Measurements from ENCODE around the gene DCUN1D1. TPM values are rescaled to one million over a fixed set of nuclear protein-coding genes. Genes with fewer than 3 reads are reported as not detected.

DCUN1D1 gene
- total RNA-seq, 1 experiment from 2014 or later = 75.3 TPM

GRCh38 chr3:182969853-182970252, 10.5 kb downstream of the DCUN1D1 start:
- no peak for DNase-seq (ENCODE audit: low spot score)
- no TSS peak for BruUV-seq (replicated peaks)
- Histone ChIP-seq H3K36me3 (ENCODE audit: insufficient read depth, low read length, poor library complexity, severe bottlenecking) (no peaks in the 10 kb centered on the region), H3K9me3 (ENCODE audit: low read depth, low read length, poor library complexity, severe bottlenecking) (no peaks in the 10 kb centered on the region), H3K27ac (ENCODE audit: low read depth, low read length, poor library complexity, severe bottlenecking) (peak overlapping the region; percentile 71), H3K4me3 (ENCODE audit: low read depth, low read length, poor library complexity, severe bottlenecking) (no peak overlapping the region), H3K4me1 (ENCODE audit: insufficient read depth, low read length, poor library complexity, severe bottlenecking) (peaks cover 41% of the 10 kb centered on the region), H3K27me3 (replicated peaks; ENCODE audit: insufficient read depth, low read depth, low read length, poor library complexity) (no peaks in the 10 kb centered on the region)
- POLR2A ChIA-PET (ENCODE audit: low non-redundant PET) = no interaction called here
- no peak for TF ChIP-seq EZH2 (IDR thresholded peaks at IDR 0.05; ENCODE audit: borderline replicate concordance, low read depth, low read length, poor library complexity, severe bottlenecking)
- TF ChIP-seq CTCF (conservative IDR thresholded peaks at IDR 0.05; ENCODE audit: low read depth, low read length) = no peak
- intact Hi-C loops (cut with micrococcal nuclease; ENCODE audit: unreplicated experiment) = no loop called here
- CTCF ChIA-PET = no interaction called here

GRCh38 chr3:182969277-182969676, 11.1 kb downstream of the DCUN1D1 start:
- Histone ChIP-seq H3K36me3 (ENCODE audit: insufficient read depth, low read length, poor library complexity, severe bottlenecking) (no peaks in the 10 kb centered on the region), H3K9me3 (ENCODE audit: low read depth, low read length, poor library complexity, severe bottlenecking) (no peaks in the 10 kb centered on the region), H3K27ac (ENCODE audit: low read depth, low read length, poor library complexity, severe bottlenecking) (peak overlapping the region; percentile 71), H3K27me3 (replicated peaks; ENCODE audit: insufficient read depth, low read depth, low read length, poor library complexity) (no peaks in the 10 kb centered on the region), H3K4me1 (ENCODE audit: insufficient read depth, low read length, poor library complexity, severe bottlenecking) (peaks cover 36% of the 10 kb centered on the region), H3K4me3 (ENCODE audit: low read depth, low read length, poor library complexity, severe bottlenecking) (no peak overlapping the region)
- intact Hi-C loops (cut with micrococcal nuclease; ENCODE audit: unreplicated experiment) = no loop called here
- TF ChIP-seq CTCF (conservative IDR thresholded peaks at IDR 0.05; ENCODE audit: low read depth, low read length) = no peak
- no peak for TF ChIP-seq EZH2 (IDR thresholded peaks at IDR 0.05; ENCODE audit: borderline replicate concordance, low read depth, low read length, poor library complexity, severe bottlenecking)
- peak; percentile 73 for DNase-seq (ENCODE audit: low spot score)
- ChIA-PET POLR2A (ENCODE audit: low non-redundant PET) (no interaction called here), CTCF (no interaction called here)
- BruUV-seq (replicated peaks) = no TSS peak

- BruUV-seq (replicated peaks) = no TSS peak
- Histone ChIP-seq H3K9me3 (ENCODE audit: low read depth, low read length, poor library complexity, severe bottlenecking) (no peaks in the 10 kb centered on the region), H3K27ac (ENCODE audit: low read depth, low read length, poor library complexity, severe bottlenecking) (peak overlapping the region; percentile 3), H3K36me3 (ENCODE audit: insufficient read depth, low read length, poor library complexity, severe bottlenecking) (peaks cover 5% of the 10 kb centered on the region), H3K4me3 (ENCODE audit: low read depth, low read length, poor library complexity, severe bottlenecking) (no peak overlapping the region), H3K4me1 (ENCODE audit: insufficient read depth, low read length, poor library complexity, severe bottlenecking) (peaks cover 36% of the 10 kb centered on the region), H3K27me3 (replicated peaks; ENCODE audit: insufficient read depth, low read depth, low read length, poor library complexity) (no peaks in the 10 kb centered on the region)
- ChIA-PET CTCF (no interaction called here), POLR2A (ENCODE audit: low non-redundant PET) (no interaction called here)
- intact Hi-C loops (cut with micrococcal nuclease; ENCODE audit: unreplicated experiment) = no loop called here
- TF ChIP-seq CTCF (conservative IDR thresholded peaks at IDR 0.05; ENCODE audit: low read depth, low read length) = no peak
- TF ChIP-seq EZH2 (IDR thresholded peaks at IDR 0.05; ENCODE audit: borderline replicate concordance, low read depth, low read length, poor library complexity, severe bottlenecking) = no peak
- no peak for DNase-seq (ENCODE audit: low spot score)
Measured at GRCh38 chr3:182967218-182968204, 12.8 kb downstream of the DCUN1D1 start.

Measured in A673 (cell line).